Neuronal stem cell (in vitro differentiated cells): ENCODE measurements around the gene MAP3K7CL.

Experiments used
- DNase-seq: peaks from one replicate; pipeline ENCODE4 v3.0.0-alpha.2; 2013; ENCODE audit warnings: low spot score
- H2AFZ ChIP-seq: one replicate; pipeline ENCODE4 v1.6.1; 2013; ENCODE audit warnings: mild to moderate bottlenecking, low read length, inconsistent platforms
- H2AK5ac ChIP-seq: 2 replicates; pipeline ENCODE4 v1.6.1; 2013; ENCODE audit warnings: low read depth, mild to moderate bottlenecking, inconsistent platforms, low read length, moderate library complexity, mixed read lengths
- H2BK120ac ChIP-seq: 2 replicates; pipeline ENCODE4 v1.6.1; 2013; ENCODE audit warnings: low read depth, mild to moderate bottlenecking, inconsistent platforms, low read length, moderate library complexity, mixed read lengths
- H2BK12ac ChIP-seq: one replicate; pipeline ENCODE4 v1.6.1; 2013; ENCODE audit warnings: low read length, inconsistent platforms
- H2BK15ac ChIP-seq: 2 replicates; pipeline ENCODE4 v1.6.1; 2013; ENCODE audit warnings: mild to moderate bottlenecking, low read length, inconsistent platforms, mixed read lengths
- H2BK5ac ChIP-seq: one replicate; pipeline ENCODE4 v1.6.1; 2013; ENCODE audit warnings: inconsistent platforms, mild to moderate bottlenecking, low read length, moderate library complexity
- H3K14ac ChIP-seq: one replicate; pipeline ENCODE4 v1.6.1; 2013; ENCODE audit warnings: low read length, inconsistent platforms
- H3K18ac ChIP-seq: 2 replicates; pipeline ENCODE4 v1.6.1; 2013; ENCODE audit warnings: low read length, inconsistent platforms
- H3K23ac ChIP-seq: 2 replicates; pipeline ENCODE4 v1.6.1; 2013; ENCODE audit warnings: low read depth, mild to moderate bottlenecking, mixed read lengths, low read length, inconsistent platforms; ENCODE audit not compliant: poor library complexity
- H3K27ac ChIP-seq: replicated peaks from 3 replicates; pipeline ENCODE4 v1.5.1; 2013; ENCODE audit warnings: low read length, inconsistent platforms
- H3K27me3 ChIP-seq, 3 experiments: 2 replicates each; pipeline ENCODE4 v1.6.1; 2013; ENCODE audit warnings: low read length in 3 of 3, mild to moderate bottlenecking in 2 of 3, inconsistent platforms in 1 of 3, low read depth in 1 of 3, mixed read lengths in 1 of 3, moderate library complexity in 1 of 3; ENCODE audit not compliant: control insufficient read depth in 3 of 3, insufficient read depth in 3 of 3
- H3K36me3 ChIP-seq, 2 donors: replicated peaks in 1 of 2; 2 replicates each; pipeline ENCODE4 v1.6.1; 2013; ENCODE audit warnings: low read length in 2 of 2; ENCODE audit not compliant: control insufficient read depth in 2 of 2, insufficient read depth in 2 of 2
- H3K4ac ChIP-seq: 2 replicates; pipeline ENCODE4 v1.6.1; 2013; ENCODE audit warnings: inconsistent platforms, mild to moderate bottlenecking, low read length, moderate library complexity
- H3K4me1 ChIP-seq, 2 donors: 1 replicate in 1 of 2; 2 replicates in 1 of 2; pipeline ENCODE4 v1.6.1; 2013; ENCODE audit warnings: low read length in 2 of 2, low read depth in 1 of 2; ENCODE audit not compliant: control insufficient read depth in 2 of 2, insufficient read depth in 1 of 2
- H3K4me2 ChIP-seq: one replicate; pipeline ENCODE4 v1.6.1; 2013; ENCODE audit warnings: mild to moderate bottlenecking, low read length, inconsistent platforms; ENCODE audit not compliant: insufficient read depth, poor library complexity, severe bottlenecking
- H3K4me3 ChIP-seq, 2 donors: 2 replicates each; pipeline ENCODE4 v1.5.1; 2013; ENCODE audit warnings: low read length in 2 of 2, mild to moderate bottlenecking in 2 of 2, inconsistent platforms in 1 of 2, moderate library complexity in 1 of 2
- H3K79me1 ChIP-seq: one replicate; pipeline ENCODE4 v1.6.1; 2013; ENCODE audit warnings: low read depth, mild to moderate bottlenecking, inconsistent platforms, low read length, moderate library complexity
- H3K9ac ChIP-seq: one replicate; pipeline ENCODE4 v1.6.1; 2013; ENCODE audit warnings: mild to moderate bottlenecking, low read depth, low read length, inconsistent platforms; ENCODE audit not compliant: poor library complexity
- H3K9me3 ChIP-seq, 2 donors: replicated peaks in 1 of 2; 2 replicates each; pipeline versions ENCODE3 to v1.6.1; 2013; ENCODE audit warnings: low read length in 2 of 2, mild to moderate bottlenecking in 2 of 2, inconsistent platforms in 1 of 2, low read depth in 1 of 2, mixed read lengths in 1 of 2, moderate library complexity in 1 of 2; ENCODE audit not compliant: control insufficient read depth in 2 of 2, insufficient read depth in 1 of 2
- H4K8ac ChIP-seq: one replicate; pipeline ENCODE4 v1.6.1; 2013; ENCODE audit warnings: low read depth, mild to moderate bottlenecking, inconsistent platforms, low read length, moderate library complexity
- H4K91ac ChIP-seq: one replicate; pipeline ENCODE4 v1.6.1; 2013; ENCODE audit warnings: low read length, low read depth, mild to moderate bottlenecking, inconsistent platforms; ENCODE audit not compliant: poor library complexity
- WGBS, 2 donors: extraction: QIAGEN DNeasy Blood & Tissue Kit; methylation state at CpG; one replicate each; pipeline ENCODE4 v1.1.7; 2013; ENCODE audit warnings: missing lambda C conversion rate in 2 of 2, mixed read lengths in 1 of 2; ENCODE audit not compliant: insufficient read length in 2 of 2, insufficient replicate concordance in 1 of 2; ENCODE audit errors: extremely low coverage in 2 of 2; 5-methylcytosine and 5-hydroxymethylcytosine counted together

Gene MAP3K7CL

DNA sequence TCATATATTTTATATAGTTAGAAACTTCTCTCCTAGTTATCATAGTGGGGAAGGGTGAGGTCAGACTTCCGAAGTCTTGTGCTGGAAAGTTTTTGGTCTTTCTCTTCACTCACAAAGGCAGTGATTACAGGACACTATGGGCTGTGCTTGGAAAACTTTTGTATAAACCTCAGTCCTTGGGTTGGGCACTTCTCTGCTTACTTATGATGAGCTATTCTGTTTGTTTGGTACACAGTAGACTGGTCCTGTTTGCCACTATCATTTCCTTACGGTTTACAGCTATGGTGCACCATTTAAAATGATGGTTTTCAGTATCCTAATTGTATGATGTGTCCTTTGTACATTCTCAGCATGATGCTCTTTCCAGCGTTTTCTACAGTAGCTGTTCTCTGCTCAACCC lies 75.5 kb downstream of the MAP3K7CL start:
- Histone ChIP-seq H3K27ac (no peak overlapping the region), H2BK15ac (no peak overlapping the region), H3K36me3 (no peaks in the 10 kb centered on the region), H3K14ac (no peak overlapping the region), H3K27me3 (no peaks in the 10 kb centered on the region), H3K9me3 (peaks cover 0 to 3% of the 10 kb centered on the region in 2 donors), H4K8ac (no peak overlapping the region), H3K23ac (no peak overlapping the region), H2BK12ac (no peak overlapping the region), H3K4ac (no peak overlapping the region), H4K91ac (no peak overlapping the region), H3K4me1 (no peaks in the 10 kb centered on the region), H2BK120ac (no peak overlapping the region), H3K79me1 (no peaks in the 10 kb centered on the region), H3K18ac (no peak overlapping the region), H2BK5ac (no peak overlapping the region), H2AK5ac (no peak overlapping the region), H3K9ac (no peak overlapping the region), H3K4me3 (no peak overlapping the region), H2AFZ (no peak overlapping the region), H3K4me2 (no peak overlapping the region)
- DNase-seq: no peak
- no CpG with 5 or more reads among the region's 3 CpGs for WGBS, 2 donors

- no CpG with 5 or more reads among the region's 4 CpGs for WGBS, 2 donors
- H2BK12ac ChIP-seq: no peak overlapping the region
- no peak overlapping the region for H2BK5ac ChIP-seq
- H3K4ac ChIP-seq: no peak overlapping the region
- H3K9me3 ChIP-seq: no peaks in the 10 kb centered on the region
- no peak overlapping the region for H3K23ac ChIP-seq
- H3K36me3 ChIP-seq: no peaks in the 10 kb centered on the region
- no peak overlapping the region for H2AK5ac ChIP-seq
- no peak overlapping the region for H3K14ac ChIP-seq
- no peak overlapping the region for H3K4me3 ChIP-seq
- H4K8ac ChIP-seq: no peak overlapping the region
- H2AFZ ChIP-seq: no peak overlapping the region
- no peak overlapping the region for H2BK15ac ChIP-seq
- H3K4me1 ChIP-seq: no peaks in the 10 kb centered on the region
- H2BK120ac ChIP-seq: no peak overlapping the region
- no peak overlapping the region for H3K4me2 ChIP-seq
- H3K27ac ChIP-seq: no peak overlapping the region
- H3K18ac ChIP-seq: no peak overlapping the region
- H4K91ac ChIP-seq: no peak overlapping the region
- no peaks in the 10 kb centered on the region for H3K27me3 ChIP-seq
- DNase-seq: no peak
- H3K9ac ChIP-seq: no peak overlapping the region
- H3K79me1 ChIP-seq: no peaks in the 10 kb centered on the region
These were observed 76.0 kb downstream of the MAP3K7CL start for GRCh38 chr21:29206445-29206844.

- Histone ChIP-seq H2BK12ac (no peak overlapping the region), H3K9me3 (no peaks in the 10 kb centered on the region), H4K91ac (no peak overlapping the region), H3K18ac (no peak overlapping the region), H3K4me2 (no peak overlapping the region), H3K4me3 (no peak overlapping the region), H3K4me1 (no peaks in the 10 kb centered on the region), H3K36me3 (no peaks in the 10 kb centered on the region), H2BK5ac (no peak overlapping the region), H3K79me1 (no peaks in the 10 kb centered on the region), H2AFZ (no peak overlapping the region), H4K8ac (no peak overlapping the region), H3K27ac (no peak overlapping the region), H2AK5ac (no peak overlapping the region), H3K23ac (no peak overlapping the region), H3K9ac (no peak overlapping the region), H3K14ac (no peak overlapping the region), H3K4ac (no peak overlapping the region), H3K27me3 (no peaks in the 10 kb centered on the region), H2BK15ac (no peak overlapping the region), H2BK120ac (no peak overlapping the region)
- no peak for DNase-seq
- no CpG with 5 or more reads among the region's 3 CpGs for WGBS, 2 donors
These were observed 76.8 kb downstream of the MAP3K7CL start for GRCh38 chr21:29207201-29207600.

DNA sequence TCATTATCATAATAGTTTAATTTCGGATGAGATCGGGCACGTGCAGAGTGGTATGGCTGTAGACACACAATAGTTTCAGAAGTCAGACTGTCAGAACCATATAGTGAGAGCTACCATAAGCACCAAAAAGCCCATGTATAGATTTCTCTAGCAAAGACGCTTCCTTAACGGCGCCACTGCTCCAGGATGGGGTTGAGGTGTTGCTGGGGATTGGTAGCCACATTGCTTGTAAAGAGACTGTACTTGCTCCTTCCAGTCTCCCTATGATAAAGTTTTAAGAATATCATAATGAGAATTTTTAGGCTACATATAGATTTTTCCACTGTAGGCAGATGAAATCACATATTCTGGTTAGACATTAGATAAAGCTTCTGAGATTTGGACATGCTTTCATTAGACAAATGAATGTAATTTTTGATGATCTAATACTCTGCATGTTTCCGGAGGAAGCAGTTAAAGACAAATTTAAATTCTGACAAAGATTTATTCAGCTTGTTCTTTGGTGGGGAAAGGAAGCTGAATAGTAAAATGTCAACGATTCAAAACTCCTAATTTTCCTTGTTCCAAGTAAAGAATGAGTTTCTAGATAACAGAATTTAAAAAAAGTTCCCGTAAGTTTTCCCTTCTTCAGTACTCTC lies 77.7 kb downstream of the MAP3K7CL start:
- H3K4me3 ChIP-seq: no peak overlapping the region
- no peaks in the 10 kb centered on the region for H3K9me3 ChIP-seq
- H2BK5ac ChIP-seq: no peak overlapping the region
- H3K18ac ChIP-seq: no peak overlapping the region
- no peak overlapping the region for H3K4ac ChIP-seq
- H2BK15ac ChIP-seq: no peak overlapping the region
- WGBS, 2 donors: no CpG with 5 or more reads among the region's 9 CpGs
- no peaks in the 10 kb centered on the region for H3K36me3 ChIP-seq
- no peaks in the 10 kb centered on the region for H3K79me1 ChIP-seq
- H2AFZ ChIP-seq: no peak overlapping the region
- no peak overlapping the region for H3K23ac ChIP-seq
- no peak overlapping the region for H4K91ac ChIP-seq
- no peak overlapping the region for H3K27ac ChIP-seq
- H2BK120ac ChIP-seq: no peak overlapping the region
- no peak overlapping the region for H3K14ac ChIP-seq
- no peak overlapping the region for H3K9ac ChIP-seq
- DNase-seq: no peak
- no peaks in the 10 kb centered on the region for H3K27me3 ChIP-seq
- H4K8ac ChIP-seq: no peak overlapping the region
- H2BK12ac ChIP-seq: no peak overlapping the region
- no peaks in the 10 kb centered on the region for H3K4me1 ChIP-seq
- no peak overlapping the region for H2AK5ac ChIP-seq
- H3K4me2 ChIP-seq: no peak overlapping the region
